ENCODE measurements around the gene NLRP2B. TPM values are rescaled to one million over a fixed set of nuclear protein-coding genes. Genes with fewer than 3 reads are reported as not detected.

Gene NLRP2B
- polyA plus RNA-seq, 1 of the 3 experiments (the other 2 are of a cell fraction), result not detected

DNA sequence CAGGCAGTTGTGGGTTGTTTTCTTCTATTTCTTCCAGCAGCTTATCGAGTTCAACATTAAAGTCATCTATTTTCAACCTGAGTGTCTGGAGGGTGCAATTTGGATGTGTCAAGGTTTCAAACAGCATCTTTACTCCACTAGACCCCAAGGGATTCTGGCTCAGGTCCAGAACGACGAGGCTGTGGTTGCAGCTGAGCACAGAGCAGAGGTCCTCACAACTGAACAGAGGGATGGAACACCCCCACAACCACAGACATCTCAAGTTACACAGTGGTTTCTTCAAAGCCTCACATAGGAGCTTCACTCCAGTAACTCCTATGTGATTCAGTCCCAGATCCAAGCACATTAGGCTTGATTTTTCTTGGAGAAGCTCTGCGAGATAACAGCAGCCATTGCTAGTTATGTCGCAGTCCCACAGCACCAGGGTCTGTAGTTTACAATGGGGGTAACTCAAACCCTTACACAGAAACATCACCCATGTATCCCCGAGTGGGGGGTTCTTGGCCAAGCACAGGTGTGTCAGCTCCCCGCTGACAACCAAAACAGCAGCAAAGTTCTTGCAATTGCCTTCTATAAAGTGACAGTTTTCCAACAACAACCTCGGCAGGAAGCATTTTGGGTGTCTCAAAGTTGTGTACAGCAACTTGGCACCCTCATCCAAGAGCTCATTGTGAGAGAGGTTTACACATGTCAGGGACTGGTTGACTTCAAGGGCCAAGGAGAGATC lies 2.8 kb downstream of the NLRP2B start:
- no peaks in the 10 kb centered on the region for H3K4me1 ChIP-seq (ENCODE audit: control insufficient read depth in 1 of 2, insufficient read depth in 2 of 2, low read depth in 1 of 2, low read length in 1 of 2)
- no peaks in the 10 kb centered on the region for H4K20me1 ChIP-seq (ENCODE audit: insufficient read depth)
- peaks cover 18% of the 10 kb centered on the region; the same call in 1 of the 2 replicates for H3K27me3 ChIP-seq (ENCODE audit: insufficient read depth)
- no peaks in the 10 kb centered on the region for H3F3A ChIP-seq (replicated peaks; ENCODE audit: insufficient read depth)
- H3K4me2 ChIP-seq, result no peak overlapping the region
- no peak overlapping the region for H2AFZ ChIP-seq (ENCODE audit: low read depth)
- no peak for TF ChIP-seq YY1 (IDR thresholded peaks at IDR 0.05; ENCODE audit: low read depth)
- TF ChIP-seq MXI1 (IDR thresholded peaks at IDR 0.05; ENCODE audit: low read depth, low read length), result no peak
- TF ChIP-seq RFX5 (IDR thresholded peaks at IDR 0.05; ENCODE audit: low read length), result no peak
- TF ChIP-seq, protein P1, sequence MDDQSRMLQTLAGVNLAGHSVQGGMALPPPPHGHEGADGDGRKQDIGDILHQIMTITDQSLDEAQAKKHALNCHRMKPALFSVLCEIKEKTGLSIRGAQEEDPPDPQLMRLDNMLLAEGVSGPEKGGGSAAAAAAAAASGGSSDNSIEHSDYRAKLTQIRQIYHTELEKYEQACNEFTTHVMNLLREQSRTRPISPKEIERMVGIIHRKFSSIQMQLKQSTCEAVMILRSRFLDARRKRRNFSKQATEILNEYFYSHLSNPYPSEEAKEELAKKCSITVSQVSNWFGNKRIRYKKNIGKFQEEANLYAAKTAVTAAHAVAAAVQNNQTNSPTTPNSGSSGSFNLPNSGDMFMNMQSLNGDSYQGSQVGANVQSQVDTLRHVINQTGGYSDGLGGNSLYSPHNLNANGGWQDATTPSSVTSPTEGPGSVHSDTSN (IDR thresholded peaks at IDR 0.05), result no peak
- TF ChIP-seq FOXJ3 (CRISPR knock-in tag; IDR thresholded peaks at IDR 0.05), result no peak
- TF ChIP-seq RAD21 (IDR thresholded peaks at IDR 0.05; ENCODE audit: low read length), result no peak
- TF ChIP-seq FOXM1 (IDR thresholded peaks at IDR 0.05; ENCODE audit: low read depth), result no peak
- TF ChIP-seq GATA2 (CRISPR knock-in tag; IDR thresholded peaks at IDR 0.05), result no peak
- TF ChIP-seq, protein P2, sequence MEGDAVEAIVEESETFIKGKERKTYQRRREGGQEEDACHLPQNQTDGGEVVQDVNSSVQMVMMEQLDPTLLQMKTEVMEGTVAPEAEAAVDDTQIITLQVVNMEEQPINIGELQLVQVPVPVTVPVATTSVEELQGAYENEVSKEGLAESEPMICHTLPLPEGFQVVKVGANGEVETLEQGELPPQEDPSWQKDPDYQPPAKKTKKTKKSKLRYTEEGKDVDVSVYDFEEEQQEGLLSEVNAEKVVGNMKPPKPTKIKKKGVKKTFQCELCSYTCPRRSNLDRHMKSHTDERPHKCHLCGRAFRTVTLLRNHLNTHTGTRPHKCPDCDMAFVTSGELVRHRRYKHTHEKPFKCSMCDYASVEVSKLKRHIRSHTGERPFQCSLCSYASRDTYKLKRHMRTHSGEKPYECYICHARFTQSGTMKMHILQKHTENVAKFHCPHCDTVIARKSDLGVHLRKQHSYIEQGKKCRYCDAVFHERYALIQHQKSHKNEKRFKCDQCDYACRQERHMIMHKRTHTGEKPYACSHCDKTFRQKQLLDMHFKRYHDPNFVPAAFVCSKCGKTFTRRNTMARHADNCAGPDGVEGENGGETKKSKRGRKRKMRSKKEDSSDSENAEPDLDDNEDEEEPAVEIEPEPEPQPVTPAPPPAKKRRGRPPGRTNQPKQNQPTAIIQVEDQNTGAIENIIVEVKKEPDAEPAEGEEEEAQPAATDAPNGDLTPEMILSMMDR (IDR thresholded peaks at IDR 0.05), result no peak
- no peak for TF ChIP-seq RXRA (IDR thresholded peaks at IDR 0.05; ENCODE audit: borderline replicate concordance, low read depth)
- no peak for TF ChIP-seq TAF1 (IDR thresholded peaks at IDR 0.05; ENCODE audit: borderline replicate concordance, low read depth, low read length)
- TF ChIP-seq NFIC (IDR thresholded peaks at IDR 0.05; ENCODE audit: borderline replicate concordance), result no peak
- TF ChIP-seq, protein P3, sequence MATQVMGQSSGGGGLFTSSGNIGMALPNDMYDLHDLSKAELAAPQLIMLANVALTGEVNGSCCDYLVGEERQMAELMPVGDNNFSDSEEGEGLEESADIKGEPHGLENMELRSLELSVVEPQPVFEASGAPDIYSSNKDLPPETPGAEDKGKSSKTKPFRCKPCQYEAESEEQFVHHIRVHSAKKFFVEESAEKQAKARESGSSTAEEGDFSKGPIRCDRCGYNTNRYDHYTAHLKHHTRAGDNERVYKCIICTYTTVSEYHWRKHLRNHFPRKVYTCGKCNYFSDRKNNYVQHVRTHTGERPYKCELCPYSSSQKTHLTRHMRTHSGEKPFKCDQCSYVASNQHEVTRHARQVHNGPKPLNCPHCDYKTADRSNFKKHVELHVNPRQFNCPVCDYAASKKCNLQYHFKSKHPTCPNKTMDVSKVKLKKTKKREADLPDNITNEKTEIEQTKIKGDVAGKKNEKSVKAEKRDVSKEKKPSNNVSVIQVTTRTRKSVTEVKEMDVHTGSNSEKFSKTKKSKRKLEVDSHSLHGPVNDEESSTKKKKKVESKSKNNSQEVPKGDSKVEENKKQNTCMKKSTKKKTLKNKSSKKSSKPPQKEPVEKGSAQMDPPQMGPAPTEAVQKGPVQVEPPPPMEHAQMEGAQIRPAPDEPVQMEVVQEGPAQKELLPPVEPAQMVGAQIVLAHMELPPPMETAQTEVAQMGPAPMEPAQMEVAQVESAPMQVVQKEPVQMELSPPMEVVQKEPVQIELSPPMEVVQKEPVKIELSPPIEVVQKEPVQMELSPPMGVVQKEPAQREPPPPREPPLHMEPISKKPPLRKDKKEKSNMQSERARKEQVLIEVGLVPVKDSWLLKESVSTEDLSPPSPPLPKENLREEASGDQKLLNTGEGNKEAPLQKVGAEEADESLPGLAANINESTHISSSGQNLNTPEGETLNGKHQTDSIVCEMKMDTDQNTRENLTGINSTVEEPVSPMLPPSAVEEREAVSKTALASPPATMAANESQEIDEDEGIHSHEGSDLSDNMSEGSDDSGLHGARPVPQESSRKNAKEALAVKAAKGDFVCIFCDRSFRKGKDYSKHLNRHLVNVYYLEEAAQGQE (IDR thresholded peaks at IDR 0.05; ENCODE audit: low read depth, low read length), result no peak
- H3K36me3 ChIP-seq (replicated peaks in 1 of 2; ENCODE audit: control insufficient read depth in 1 of 2, insufficient read depth in 2 of 2, low read length in 1 of 2), result no peaks in the 10 kb centered on the region
- H3K9me2 ChIP-seq, result no peaks in the 10 kb centered on the region
- no peaks in the 10 kb centered on the region for H3K79me2 ChIP-seq (ENCODE audit: insufficient read depth)
- ChIA-PET POLR2A (no interaction called here), CTCF (no interaction called here)
- DNase-seq, result no peak
- WGBS (ENCODE audit: low lambda C conversion rate), result 0% methylated on average over 8 of the region's 8 CpGs
- no peak overlapping the region for H3K9ac ChIP-seq
- no peaks in the 10 kb centered on the region for H3K9me3 ChIP-seq
- H3K4me3 ChIP-seq (ENCODE audit: low read depth in 2 of 2, low read length in 1 of 2), result no peak overlapping the region
- no peak overlapping the region for H3K27ac ChIP-seq (ENCODE audit: low read depth in 2 of 2, low read length in 1 of 2)

Measured in SK-N-SH (cell line).